GM12878 (cell line): ENCODE measurements around the gene TAS1R2. TPM values are rescaled to one million over a fixed set of nuclear protein-coding genes. Genes with fewer than 3 reads are reported as not detected.

ENCODE experiments used
- ATAC-seq: fragments of 200-7000 bp; cut with Tn5 transposase; 3 replicates; pipeline ENCODE4 v1.9.1; 2020; ENCODE audit warnings: mild to moderate bottlenecking, moderate library complexity
- BruUV-seq: library from RNA; stranded (reverse); fragments of 400-500 nt; replicated peaks from 2 replicates; lab custom pipeline; 2021; lab: Mats Ljungman, UMichigan
- CTCF ChIA-PET: fragments of 300-600 bp; sonication (Branson Sonifier 250); formaldehyde crosslinking; extraction: SDS; loops from one replicate; lab custom pipeline; 2021; ENCODE audit warnings: inconsistent platforms; lab: Yijun Ruan, JAX
- POLR2A ChIA-PET: fragments of 350-600 bp; formaldehyde crosslinking; extraction: SDS; loops from one replicate; lab custom pipeline; 2021; ENCODE audit warnings: inconsistent platforms; lab: Charles Lee
- RAD21 ChIA-PET: fragments of 300-600 bp; sonication (Branson Sonifier 250); formaldehyde crosslinking; loops from one replicate; lab custom pipeline; 2023; ENCODE audit warnings: antibody characterized with exemption; ENCODE audit not compliant: unreplicated experiment; lab: Charles Lee
- SMC1A ChIA-PET: fragments of 300-600 bp; sonication (Branson Sonifier 250); formaldehyde crosslinking; loops from one replicate; lab custom pipeline; 2023; ENCODE audit not compliant: unreplicated experiment, uncharacterized antibody; lab: Charles Lee
- DNase-seq: peaks from one replicate; pipeline ENCODE4 v3.0.0-alpha.2; 2011; ENCODE audit warnings: low read depth, low spot score
- FAIRE-seq: peaks from 3 replicates; lab custom pipeline; 2011; peaks lifted over from hg19 to GRCh38; lab: Jason Lieb, UNC
- H2AFZ ChIP-seq: 2 replicates; pipeline ENCODE4 v1.6.0; 2011; ENCODE audit warnings: low read depth, low read length, control low read depth; ENCODE audit not compliant: control insufficient read depth
- H3K27ac ChIP-seq: 2 replicates; pipeline ENCODE4 v1.5.1; 2011; ENCODE audit warnings: control low read depth; ENCODE audit not compliant: control insufficient read depth, insufficient read depth
- H3K27me3 ChIP-seq, 2 experiments: replicated peaks in 1 of 2; 2 replicates each; pipeline versions ENCODE4 v1.6.0 to v1.6.1; 2011; ENCODE audit warnings: low read length in 1 of 2; ENCODE audit not compliant: control insufficient read depth in 2 of 2, insufficient read depth in 2 of 2
- H3K36me3 ChIP-seq, 2 experiments: 2 replicates each; pipeline ENCODE4 v1.5.1; 2011; ENCODE audit warnings: low read length in 1 of 2; ENCODE audit not compliant: control insufficient read depth in 2 of 2, insufficient read depth in 2 of 2
- H3K4me1 ChIP-seq: 2 replicates; pipeline ENCODE4 v1.6.1; 2011; ENCODE audit warnings: mild to moderate bottlenecking, low read length, moderate library complexity, mixed read lengths; ENCODE audit not compliant: control insufficient read depth, insufficient read depth
- H3K4me2 ChIP-seq: 2 replicates; pipeline ENCODE4 v1.6.0; 2011; ENCODE audit warnings: control low read depth; ENCODE audit not compliant: control insufficient read depth, insufficient read depth
- H3K4me3 ChIP-seq: fragments of 200-600 bp; sonication (generic); 2 replicates; pipeline ENCODE4 v1.5.1; 2016
- H3K79me2 ChIP-seq: 2 replicates; pipeline ENCODE4 v1.6.0; 2011; ENCODE audit warnings: low read length; ENCODE audit not compliant: control insufficient read depth, insufficient read depth
- H3K9ac ChIP-seq: 2 replicates; pipeline ENCODE4 v1.8.0; 2011; ENCODE audit warnings: low read length, control low read depth, mixed read lengths; ENCODE audit not compliant: control insufficient read depth, insufficient read depth
- H3K9me3 ChIP-seq: replicated peaks from 3 replicates; pipeline ENCODE4 v1.5.1; 2011; ENCODE audit warnings: mild to moderate bottlenecking, low read length; ENCODE audit not compliant: control insufficient read depth, insufficient read depth
- H4K20me1 ChIP-seq: 2 replicates; pipeline ENCODE4 v1.6.0; 2011; ENCODE audit not compliant: control insufficient read depth, insufficient read depth
- BMI1 ChIP-seq: fragments of 450-650 bp; IDR thresholded peaks from 2 replicates; pipeline ENCODE4 v1.6.1; 2016; ENCODE audit warnings: mild to moderate bottlenecking, moderate library complexity, borderline replicate concordance
- CTCF ChIP-seq, 3 experiments: IDR thresholded peaks in 2 of 3; conservative IDR thresholded peaks in 1 of 3; 2 replicates each; pipeline ENCODE4 v1.5.1; 2011; ENCODE audit warnings: low read depth in 3 of 3, low read length in 3 of 3, mild to moderate bottlenecking in 3 of 3, control low read depth in 2 of 3, moderate library complexity in 2 of 3, inconsistent platforms in 1 of 3, mixed read lengths in 1 of 3; ENCODE audit not compliant: control insufficient read depth in 2 of 3, insufficient read depth in 1 of 3; ENCODE audit errors: extremely low read depth in 1 of 3
- IKZF1 ChIP-seq: fragments of 450-650 bp; conservative IDR thresholded peaks from 2 replicates; pipeline ENCODE4 v1.6.1; 2017; ENCODE audit warnings: antibody characterized with exemption, mild to moderate bottlenecking
- IRF3 ChIP-seq: fragments of 450-650 bp; IDR thresholded peaks from 2 replicates; pipeline ENCODE4 v1.6.1; 2014; ENCODE audit warnings: mild to moderate bottlenecking
- NR2C1 ChIP-seq: fragments of 450-650 bp; IDR thresholded peaks from 2 replicates; pipeline ENCODE4 v1.6.1; 2017; ENCODE audit warnings: antibody characterized with exemption, mild to moderate bottlenecking, moderate library complexity
- POLR2AphosphoS5 ChIP-seq: IDR thresholded peaks from 2 replicates; pipeline ENCODE4 v1.6.1; 2011; ENCODE audit warnings: mild to moderate bottlenecking, low read length, inconsistent platforms
- SP1 ChIP-seq: IDR thresholded peaks from one replicate; pipeline ENCODE4 v1.6.1; 2011; ENCODE audit warnings: low read depth, low read length
- TBL1XR1 ChIP-seq: IDR thresholded peaks from 2 replicates; pipeline ENCODE4 v1.6.1; 2012; ENCODE audit warnings: low read depth, low read length, improper control_type of control experiment
- USF1 ChIP-seq: IDR thresholded peaks from 2 replicates; pipeline ENCODE4 v1.6.1; 2011; ENCODE audit warnings: borderline replicate concordance, low read depth, mild to moderate bottlenecking, moderate library complexity, mixed read lengths, low read length; ENCODE audit not compliant: insufficient read depth; ENCODE audit errors: extremely low read length
- ZNF622 ChIP-seq: fragments of 450-650 bp; IDR thresholded peaks from 2 replicates; pipeline ENCODE4 v1.6.1; 2017; ENCODE audit warnings: mild to moderate bottlenecking, inconsistent platforms
- WGBS: methylation state at CpG from one replicate; pipeline ENCODE4 v1.1.6; 2016; ENCODE audit warnings: low lambda C conversion rate; ENCODE audit not compliant: insufficient replicate concordance, insufficient coverage; ENCODE audit errors: missing lambda C conversion rate; 5-methylcytosine and 5-hydroxymethylcytosine counted together
- in situ Hi-C: fragments of 300-500 bp; cut with MboI; formaldehyde crosslinking; loops from 9 replicates; pipeline ENCODE4 v1.14.3; 2018; ENCODE audit warnings: mixed read lengths
- intact Hi-C: fragments of 100-400 bp; cut with micrococcal nuclease; formaldehyde crosslinking; loops from one replicate; pipeline ENCODE4 v1.14.2; 2022; ENCODE audit not compliant: unreplicated experiment
- polyA plus RNA-seq, 11 experiments: library from polyadenylated mRNA; depleted of rRNA in 4 of 11; unstranded in 6 of 11; stranded (reverse) in 5 of 11; fragments of >200 nt; fragmentation: Nextera tagmentation in 4 of 11; fragmentation: Illumina TruSeq in 1 of 11; extraction: Ambion mirVana in 4 of 11; extraction: Trizol in 1 of 11; gene quantifications; 1 replicate in 1 of 11; 2 replicates in 10 of 11; pipeline versions ENCODE4 v1.2.1 to v1.2.3, GENCODE V29; 2011 to 2016; ENCODE audit warnings: inconsistent platforms in 2 of 11, missing spikeins in 2 of 11, low read depth in 1 of 11
- total RNA-seq, 4 experiments: library from RNA; depleted of rRNA in 3 of 4; stranded (reverse); fragments of >200 nt in 3 of 4; fragmentation: Illumina TruSeq in 1 of 4; extraction: Trizol in 1 of 4; gene quantifications; 2 replicates each; pipeline versions ENCODE4 v1.2.1 to v1.2.3, GENCODE V29; 2013 to 2021

The TAS1R2 gene
- total and polyA plus RNA-seq, 10 of the 15 experiments (the other 5 are each of a cell fraction or from before 2014, with no cell fraction given) = not detected

- FAIRE-seq = no peak
- ATAC-seq = no peak
- no TSS peak for BruUV-seq
- no peak overlapping the region for H3K9ac ChIP-seq
- H2AFZ ChIP-seq = no peak overlapping the region
- DNase-seq = no peak
- H3K27me3 ChIP-seq = no peaks in the 10 kb centered on the region
- no peak overlapping the region for H3K4me3 ChIP-seq
- ChIA-PET CTCF (interaction anchor here (1.0 to 3.4 kb wide), 2 partner anchors 202 to 204 kb away, joined by 3 to 13 read pairs; no protein-coding TSS in a partner anchor), SMC1A (interaction anchor here (1.8 kb wide), 1 partner anchor 23 kb away, joined by 3 read pairs; no protein-coding TSS in a partner anchor), POLR2A (no interaction called here), RAD21 (no interaction called here)
- H3K9me3 ChIP-seq = no peaks in the 10 kb centered on the region
- no peaks in the 10 kb centered on the region for H4K20me1 ChIP-seq
- peaks cover 0 to 3% of the 10 kb centered on the region in 2 experiments; a peak in 2 of 4 replicates for H3K36me3 ChIP-seq
- intact Hi-C loops = no loop called here
- TF ChIP-seq IKZF1 (no peak), IRF3 (no peak), SP1 (no peak), CTCF (IDR thresholded peaks at IDR 0.05 in 2 of 3, conservative IDR thresholded peaks at IDR 0.05 in 1 of 3; ENCODE audit: control insufficient read depth in 2 of 3, extremely low read depth in 1 of 3, insufficient read depth in 1 of 3, low read depth in 3 of 3, low read length in 3 of 3) (no peak), NR2C1 (no peak), USF1 (no peak), BMI1 (no peak), ZNF622 (no peak), POLR2AphosphoS5 (no peak), TBL1XR1 (no peak)
- 57% methylated on average over 1 of the region's 1 CpG for WGBS
- in situ Hi-C loops = no loop called here
- no peaks in the 10 kb centered on the region for H3K4me1 ChIP-seq
- no peak overlapping the region for H3K4me2 ChIP-seq
- H3K27ac ChIP-seq = no peak overlapping the region
- no peaks in the 10 kb centered on the region for H3K79me2 ChIP-seq
Measured at GRCh38 chr1:18886003-18886335, 26.5 kb upstream of the TAS1R2 start.
